Left ventricle myocardium inferior (tissue), 1 donor: ENCODE data around the gene CLEC4D. TPM values are rescaled to one million over a fixed set of nuclear protein-coding genes. Genes with fewer than 3 reads are reported as not detected.

Experiments used
- DNase-seq: peaks from one replicate; pipeline ENCODE4 v3.0.0-alpha.2; 2020
- H3K27ac ChIP-seq: fragments of 200-600 bp; replicated peaks from 2 replicates; pipeline ENCODE4 v1.8.0; 2021
- H3K27me3 ChIP-seq: fragments of 200-600 bp; 2 replicates; pipeline ENCODE4 v1.8.0; 2021; ENCODE audit warnings: low read depth
- H3K36me3 ChIP-seq: fragments of 200-600 bp; 2 replicates; pipeline ENCODE4 v1.8.0; 2021
- H3K4me1 ChIP-seq: fragments of 200-600 bp; 2 replicates; pipeline ENCODE4 v1.8.0; 2021
- H3K4me3 ChIP-seq: fragments of 200-600 bp; 2 replicates; pipeline ENCODE4 v1.8.0; 2021; ENCODE audit warnings: mild to moderate bottlenecking, moderate library complexity
- H3K9me3 ChIP-seq: fragments of 200-600 bp; replicated peaks from 2 replicates; pipeline ENCODE4 v1.8.0; 2021
- CTCF ChIP-seq: fragments of 200-600 bp; IDR thresholded peaks from 2 replicates; pipeline ENCODE4 v1.8.0; 2021; ENCODE audit warnings: antibody characterized with exemption, mild to moderate bottlenecking, borderline replicate concordance
- intact Hi-C: fragments of 100-400 bp; cut with micrococcal nuclease; formaldehyde crosslinking; loops from one replicate; pipeline ENCODE4 v1.11.0; 2022
- total RNA-seq: library from RNA; stranded (reverse); fragmentation: NEBNext Ultra II Directional; extraction: Animal tissue kit (Norgen Biotek cat#: 25700); gene quantifications from one replicate; pipeline ENCODE4 v1.2.1, GENCODE V29; 2021
- donor health status: DM: no; HTN: yes; CAD: no; lungs with severe emphysema.

Gene CLEC4D
- total RNA-seq, 1 donor from 2014 or later, result not detected

- no peak overlapping the region for H3K27ac ChIP-seq
- intact Hi-C loops, result no loop called here
- H3K4me1 ChIP-seq, result peaks cover 3% of the 10 kb centered on the region
- H3K27me3 ChIP-seq, result peaks cover 48% of the 10 kb centered on the region
- DNase-seq, result no peak
- no peaks in the 10 kb centered on the region for H3K36me3 ChIP-seq
- H3K9me3 ChIP-seq, result no peaks in the 10 kb centered on the region
- no peak overlapping the region for H3K4me3 ChIP-seq
- TF ChIP-seq CTCF, result no peak
Measured at GRCh38 chr12:8541562-8541961, 28.3 kb downstream of the CLEC4D start.

DNA sequence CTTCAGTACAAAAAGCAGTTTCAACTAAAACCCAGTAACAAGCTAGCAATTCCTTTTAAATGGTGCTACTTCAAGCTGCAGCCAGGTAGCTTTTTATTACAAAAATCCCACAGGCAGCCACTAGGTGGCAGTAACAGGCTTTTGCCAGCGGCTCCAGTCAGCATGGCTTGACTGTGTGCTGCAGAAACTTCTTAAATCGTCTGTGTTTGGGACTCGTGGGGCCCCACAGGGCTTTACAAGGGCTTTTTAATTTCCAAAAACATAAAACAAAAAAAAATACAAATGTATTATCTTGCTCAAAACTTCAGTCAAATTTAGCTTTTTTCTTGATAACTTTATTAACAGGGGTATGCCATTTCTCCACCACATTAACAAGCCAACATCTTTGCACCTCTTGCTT is 31.0 kb downstream of the CLEC4D start:
- DNase-seq, result no peak
- TF ChIP-seq CTCF, result peak; percentile 95
- Histone ChIP-seq H3K27ac (no peak overlapping the region), H3K9me3 (no peaks in the 10 kb centered on the region), H3K36me3 (no peaks in the 10 kb centered on the region), H3K4me3 (no peak overlapping the region), H3K4me1 (peaks cover 3% of the 10 kb centered on the region), H3K27me3 (peaks cover 41% of the 10 kb centered on the region)
- intact Hi-C loops, result no loop called here

DNA sequence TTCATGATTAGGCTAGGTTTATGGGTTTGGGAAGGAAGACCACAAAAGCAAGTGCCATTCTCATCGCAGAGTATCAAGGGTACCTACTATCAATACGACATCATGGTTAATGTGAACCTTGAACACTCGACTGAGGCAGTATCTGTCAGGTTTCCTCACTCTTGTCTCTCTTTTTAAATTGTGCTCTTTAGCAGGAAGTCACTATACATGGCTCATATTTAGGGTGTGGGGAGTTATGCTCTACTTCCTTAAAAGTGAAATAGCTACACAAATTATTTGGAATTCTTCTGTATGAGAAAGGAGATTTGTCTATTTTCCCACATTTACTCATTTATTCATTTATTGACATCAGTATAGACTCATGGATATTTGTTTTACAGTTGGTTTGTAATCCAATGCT is 33.3 kb downstream of the CLEC4D start:
- no peak for DNase-seq
- TF ChIP-seq CTCF, result no peak
- Histone ChIP-seq H3K4me1 (peaks cover 3% of the 10 kb centered on the region), H3K36me3 (no peaks in the 10 kb centered on the region), H3K27ac (no peak overlapping the region), H3K9me3 (no peaks in the 10 kb centered on the region), H3K4me3 (no peak overlapping the region), H3K27me3 (peaks cover 27% of the 10 kb centered on the region)
- intact Hi-C loops, result loop anchor here (5.0 kb wide), 1 partner anchor 61 kb away; no protein-coding TSS in a partner anchor

DNA sequence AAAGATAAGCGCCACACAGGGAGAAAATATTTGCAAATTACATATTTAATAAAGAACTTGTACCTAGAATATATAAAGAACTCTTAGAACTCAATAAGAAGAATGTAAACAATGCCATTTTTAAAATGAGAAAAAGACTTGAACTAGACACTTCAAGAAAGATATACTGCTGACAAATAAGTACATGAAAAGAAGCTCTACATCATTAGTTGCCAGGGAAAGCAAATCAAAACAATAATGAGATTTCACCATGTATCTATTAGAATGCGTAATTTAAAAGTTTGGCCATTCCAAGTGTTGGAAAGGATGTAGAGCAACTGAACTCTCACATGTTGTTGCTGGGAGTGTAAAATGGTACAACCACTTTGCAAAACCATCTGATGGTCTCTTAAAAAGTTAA is 34.3 kb downstream of the CLEC4D start:
- Histone ChIP-seq H3K4me1 (peaks cover 3% of the 10 kb centered on the region), H3K27ac (no peak overlapping the region), H3K27me3 (peaks cover 18% of the 10 kb centered on the region), H3K4me3 (no peak overlapping the region), H3K36me3 (no peaks in the 10 kb centered on the region), H3K9me3 (no peaks in the 10 kb centered on the region)
- no peak for DNase-seq
- intact Hi-C loops, result loop anchor here (5.0 kb wide), 1 partner anchor 60 kb away; no protein-coding TSS in a partner anchor
- no peak for TF ChIP-seq CTCF

DNA sequence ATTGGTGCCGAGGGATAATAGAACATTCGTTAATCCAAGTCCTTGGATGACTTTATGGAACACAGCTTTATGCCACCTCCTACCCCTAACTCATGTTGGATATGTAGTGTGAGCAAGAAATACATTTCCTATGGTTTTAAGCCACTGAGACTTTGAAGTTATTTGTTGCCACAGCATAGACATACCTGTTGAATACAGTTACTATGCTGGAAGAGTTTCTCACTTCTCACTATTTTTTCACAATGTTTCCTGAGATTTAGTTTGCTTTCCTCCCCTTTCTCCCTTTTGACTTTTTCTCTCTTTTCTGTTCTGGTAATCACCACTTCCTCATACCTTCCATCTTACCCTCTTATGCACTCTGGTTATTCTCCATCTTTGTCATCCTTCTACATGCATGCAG is 34.9 kb downstream of the CLEC4D start:
- intact Hi-C loops, result loop anchor here (5.0 kb wide), 1 partner anchor 59 kb away; no protein-coding TSS in a partner anchor
- Histone ChIP-seq H3K27ac (no peak overlapping the region), H3K36me3 (no peaks in the 10 kb centered on the region), H3K27me3 (peaks cover 14% of the 10 kb centered on the region), H3K4me3 (no peak overlapping the region), H3K4me1 (peaks cover 3% of the 10 kb centered on the region), H3K9me3 (no peaks in the 10 kb centered on the region)
- DNase-seq, result no peak
- TF ChIP-seq CTCF, result no peak
